Measurements from ENCODE around the gene KIAA0586.

- TF ChIP-seq GATA3 (IDR thresholded peaks at IDR 0.05; ENCODE audit: low read depth, low read length) (no peak), GATA2 (IDR thresholded peaks at IDR 0.05; ENCODE audit: low read depth, low read length) (no peak)
Measured at GRCh38 chr14:58540749-58541632, 113.5 kb downstream of the KIAA0586 start.
